Mucosa of stomach (tissue), 1 donor: ENCODE data around the gene RPH3AL.

Source experiments
- H3K27me3 ChIP-seq: one replicate; pipeline ENCODE4 v1.7.0; 2013; ENCODE audit warnings: mild to moderate bottlenecking, low read length; ENCODE audit not compliant: control insufficient read depth, insufficient read depth
- H3K36me3 ChIP-seq: one replicate; pipeline ENCODE4 v1.7.0; 2013; ENCODE audit warnings: low read length; ENCODE audit not compliant: control insufficient read depth, insufficient read depth
- H3K4me1 ChIP-seq: one replicate; pipeline ENCODE4 v1.7.0; 2013; ENCODE audit warnings: mild to moderate bottlenecking, low read length; ENCODE audit not compliant: control insufficient read depth, insufficient read depth
- H3K4me3 ChIP-seq: one replicate; pipeline ENCODE4 v1.7.0; 2013; ENCODE audit warnings: low read length
- H3K9ac ChIP-seq: one replicate; pipeline ENCODE4 v1.7.0; 2013; ENCODE audit warnings: mild to moderate bottlenecking, low read length, moderate library complexity
- H3K9me3 ChIP-seq: one replicate; pipeline ENCODE4 v1.7.0; 2013; ENCODE audit warnings: mild to moderate bottlenecking, low read length, moderate library complexity; ENCODE audit not compliant: control insufficient read depth
- donor health status: Pancreatic carcinoma.

The RPH3AL gene

DNA sequence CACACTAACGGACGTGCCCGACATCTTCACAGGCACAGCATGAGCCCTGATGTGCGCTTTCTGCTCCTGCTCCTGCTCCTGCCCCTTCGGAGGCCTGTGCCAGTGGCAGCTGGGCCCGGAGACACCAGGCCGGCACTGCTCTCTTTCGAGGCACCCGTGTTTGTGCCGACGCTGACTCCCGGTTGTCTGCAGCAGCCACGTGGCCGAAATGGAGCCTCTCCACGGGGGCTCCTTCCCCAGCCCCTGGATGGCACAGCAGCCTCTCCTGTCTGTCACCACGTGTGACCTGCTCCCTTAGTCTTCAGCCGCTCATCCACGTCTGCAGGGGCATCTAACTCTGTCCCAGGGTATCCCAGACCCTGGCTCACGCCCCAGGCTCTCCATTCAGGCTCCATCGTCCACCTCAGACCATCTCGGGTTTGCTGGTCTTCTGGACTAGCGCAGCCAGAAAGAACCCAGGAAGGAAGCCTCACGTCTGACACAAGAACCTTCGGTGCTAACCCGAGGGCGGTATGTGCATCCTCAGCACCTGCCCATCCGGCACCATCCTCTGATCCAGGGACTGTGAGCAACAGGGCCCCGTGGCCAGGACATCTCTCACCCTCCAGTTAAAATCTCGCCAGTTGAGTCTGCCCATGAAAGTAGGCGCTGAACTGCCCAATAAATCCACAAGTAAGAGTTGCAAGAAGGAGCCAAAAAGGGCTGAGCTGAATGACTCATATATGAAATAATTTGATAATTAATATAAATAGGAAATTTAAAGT is 4.2 kb upstream of the RPH3AL start:
- H3K9ac ChIP-seq, result no peak overlapping the region
- peaks cover 50% of the 10 kb centered on the region for H3K4me1 ChIP-seq
- H3K27me3 ChIP-seq, result no peaks in the 10 kb centered on the region
- H3K36me3 ChIP-seq, result no peaks in the 10 kb centered on the region
- H3K4me3 ChIP-seq, result no peak overlapping the region
- H3K9me3 ChIP-seq, result no peaks in the 10 kb centered on the region

DNA sequence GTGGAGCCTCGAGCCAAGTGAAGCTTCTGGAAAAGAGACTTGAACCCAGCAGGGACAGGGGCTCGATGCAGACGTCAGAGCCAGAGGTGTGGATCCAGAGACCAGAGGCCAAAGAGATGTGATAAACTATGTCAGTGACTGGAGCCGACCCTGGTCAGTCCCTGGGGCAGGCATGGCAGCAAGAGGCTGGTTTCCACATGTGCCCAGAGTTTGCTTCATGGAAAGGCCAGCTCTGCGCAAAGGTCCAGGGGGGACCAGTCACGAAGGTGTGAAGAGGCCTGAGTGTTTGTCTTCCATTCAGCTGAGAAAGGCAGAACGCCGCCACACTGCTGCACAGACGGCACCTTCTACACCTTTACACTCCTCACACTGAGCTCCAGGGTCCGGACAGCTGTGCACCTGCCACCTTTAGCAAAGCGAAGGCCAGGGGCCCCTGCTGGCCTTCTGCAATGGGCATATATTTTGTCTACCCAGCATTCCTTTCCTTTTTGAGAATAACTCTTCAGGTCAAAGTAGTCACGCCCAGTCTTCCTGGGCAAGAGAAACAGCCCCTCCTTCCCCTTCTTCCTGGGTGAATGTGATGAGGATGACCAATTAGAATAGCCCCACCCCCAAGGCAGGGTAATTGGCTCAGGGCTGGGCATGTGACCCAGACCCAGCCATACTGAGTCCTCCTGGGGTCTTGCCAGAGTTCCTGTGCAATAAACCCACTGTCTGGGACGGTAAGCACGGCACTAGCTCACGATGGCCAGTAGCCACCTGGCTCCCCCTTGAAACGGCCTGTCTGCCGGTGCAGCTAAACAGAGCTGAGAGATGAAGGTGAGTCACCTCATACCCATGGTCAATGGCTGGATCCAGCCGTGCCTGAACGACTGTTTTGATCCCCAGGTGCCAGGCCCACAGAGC is 2.3 kb upstream of the RPH3AL start:
- no peak overlapping the region for H3K9ac ChIP-seq
- peaks cover 69% of the 10 kb centered on the region for H3K4me1 ChIP-seq

GRCh38 chr17:353838-354234 is 1.2 kb upstream of the RPH3AL start:
- H3K9me3 ChIP-seq, result no peaks in the 10 kb centered on the region
- no peaks in the 10 kb centered on the region for H3K27me3 ChIP-seq
- H3K4me1 ChIP-seq, result peaks cover 79% of the 10 kb centered on the region
- H3K36me3 ChIP-seq, result no peaks in the 10 kb centered on the region
- H3K4me3 ChIP-seq, result no peak overlapping the region
- peak overlapping the region; percentile 82 for H3K9ac ChIP-seq

More for the DNA sequence above, 2.3 kb upstream of the RPH3AL start:
- Histone ChIP-seq H3K27me3 (no peaks in the 10 kb centered on the region), H3K4me3 (no peak overlapping the region), H3K36me3 (no peaks in the 10 kb centered on the region), H3K9me3 (no peaks in the 10 kb centered on the region)

DNA sequence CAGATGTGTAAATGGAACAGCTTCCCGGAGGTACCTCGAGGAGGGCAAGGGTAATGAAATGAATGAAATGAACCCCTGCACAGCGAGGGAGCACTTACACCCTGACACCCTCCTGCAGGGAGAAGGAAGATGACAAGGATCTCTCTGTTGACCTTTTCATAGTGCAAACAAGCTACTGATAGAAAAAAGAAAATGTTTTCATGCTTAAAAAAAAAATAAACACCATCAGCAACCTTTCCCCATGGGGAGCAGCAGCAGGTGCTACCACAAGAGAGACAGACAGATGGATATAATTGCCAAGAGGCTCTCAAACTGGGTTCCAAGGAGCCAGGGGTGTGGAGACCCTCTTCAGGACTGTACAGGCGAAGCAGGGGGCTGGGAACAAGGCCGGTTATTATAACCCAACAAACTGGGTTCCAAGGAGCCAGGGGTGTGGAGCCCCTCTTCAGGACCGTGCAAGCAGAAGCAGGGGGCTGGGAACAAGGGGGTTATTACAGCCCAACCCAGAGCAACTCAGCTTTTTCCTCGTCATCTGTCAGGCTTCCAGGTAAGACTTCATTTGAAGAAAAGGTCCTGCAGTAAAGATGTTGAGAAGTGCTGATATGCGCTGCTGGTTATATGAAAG is 718 bp upstream of the RPH3AL start:
- no peaks in the 10 kb centered on the region for H3K9me3 ChIP-seq
- no peak overlapping the region for H3K4me3 ChIP-seq
- no peaks in the 10 kb centered on the region for H3K36me3 ChIP-seq
- no peaks in the 10 kb centered on the region for H3K27me3 ChIP-seq
- peaks cover 82% of the 10 kb centered on the region for H3K4me1 ChIP-seq
- peak overlapping the region; percentile 82 for H3K9ac ChIP-seq

DNA sequence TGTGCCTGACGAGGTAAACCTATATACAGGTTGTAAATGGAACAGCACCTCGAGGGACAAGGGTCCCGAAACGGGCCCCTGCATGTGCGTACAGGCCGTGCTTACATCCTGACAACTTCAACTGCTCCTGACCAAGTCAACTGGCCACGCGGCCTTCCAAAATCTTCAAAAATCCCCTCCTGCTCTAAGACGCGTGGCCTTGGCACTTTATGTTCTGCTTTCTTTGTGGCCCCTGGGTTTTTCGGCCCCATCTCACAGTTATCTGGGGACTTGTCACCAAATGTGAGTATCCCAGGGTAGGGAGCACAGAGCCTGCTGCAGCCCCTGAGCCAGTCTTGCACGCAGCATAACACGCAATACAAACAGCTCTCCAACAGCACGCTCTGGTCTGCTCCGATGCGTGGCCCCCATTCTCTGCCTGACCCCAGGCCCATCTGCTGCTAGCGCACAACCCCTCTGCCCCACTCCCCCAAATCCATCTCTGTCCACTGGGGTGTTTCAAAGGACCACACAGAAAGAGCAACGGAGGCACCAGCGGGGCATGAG is 659 bp downstream of the RPH3AL start:
- peaks cover 73% of the 10 kb centered on the region for H3K4me1 ChIP-seq
- no peaks in the 10 kb centered on the region for H3K36me3 ChIP-seq
- peak overlapping the region; percentile 82 for H3K9ac ChIP-seq
- H3K4me3 ChIP-seq, result peak overlapping the region; percentile 56
- H3K27me3 ChIP-seq, result no peaks in the 10 kb centered on the region
- no peaks in the 10 kb centered on the region for H3K9me3 ChIP-seq

GRCh38 chr17:351449-351738 is 1.2 kb downstream of the RPH3AL start:
- Histone ChIP-seq H3K36me3 (no peaks in the 10 kb centered on the region), H3K9me3 (no peaks in the 10 kb centered on the region), H3K4me1 (peaks cover 72% of the 10 kb centered on the region), H3K4me3 (peak overlapping the region; percentile 56), H3K27me3 (no peaks in the 10 kb centered on the region), H3K9ac (peak overlapping the region; percentile 82)

DNA sequence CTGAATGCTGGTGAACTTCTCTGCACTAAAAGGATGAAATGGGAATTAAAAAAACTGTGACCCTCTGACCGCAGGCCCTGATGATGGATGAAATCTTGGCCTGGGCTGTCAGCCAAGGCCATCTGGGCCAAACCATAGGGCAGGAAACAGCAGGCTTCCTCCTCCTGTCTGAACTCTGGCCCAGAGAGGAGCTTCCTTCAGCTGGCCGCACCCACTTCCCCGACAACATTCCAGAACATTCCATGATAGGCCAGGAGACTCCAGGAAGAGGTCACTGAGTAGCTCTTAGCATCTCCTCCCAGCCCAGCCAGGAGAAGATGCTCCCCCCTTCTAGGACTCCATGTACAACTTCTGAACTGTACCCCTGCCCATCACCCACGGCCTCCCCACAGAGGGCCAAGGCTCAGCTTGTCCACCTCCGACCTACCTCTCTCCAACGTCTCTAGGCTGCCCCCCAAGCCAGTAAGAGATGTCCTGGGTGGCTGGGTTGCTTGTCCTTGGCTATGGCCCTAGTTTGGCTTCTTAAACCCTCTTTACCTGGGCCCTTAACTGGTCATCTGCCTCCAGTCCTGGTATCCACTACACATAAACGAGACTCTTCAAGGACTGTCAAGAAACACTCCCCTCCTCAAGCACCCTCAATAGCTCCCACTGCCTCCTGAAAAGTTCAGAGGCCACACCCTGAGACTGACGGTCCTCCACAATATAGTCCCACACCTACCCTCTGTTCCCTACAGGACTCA is 1.7 kb downstream of the RPH3AL start:
- H3K9ac ChIP-seq, result peak overlapping the region; percentile 82
- H3K9me3 ChIP-seq, result no peaks in the 10 kb centered on the region
- H3K4me1 ChIP-seq, result peaks cover 72% of the 10 kb centered on the region
- H3K4me3 ChIP-seq, result peak overlapping the region; percentile 56
- H3K27me3 ChIP-seq, result no peaks in the 10 kb centered on the region
- no peaks in the 10 kb centered on the region for H3K36me3 ChIP-seq

GRCh38 chr17:349666-350065 is 2.9 kb downstream of the RPH3AL start:
- H3K36me3 ChIP-seq, result no peaks in the 10 kb centered on the region
- H3K27me3 ChIP-seq, result no peaks in the 10 kb centered on the region
- peaks cover 64% of the 10 kb centered on the region for H3K4me1 ChIP-seq
- H3K4me3 ChIP-seq, result no peak overlapping the region
- H3K9ac ChIP-seq, result no peak overlapping the region
- H3K9me3 ChIP-seq, result no peaks in the 10 kb centered on the region

DNA sequence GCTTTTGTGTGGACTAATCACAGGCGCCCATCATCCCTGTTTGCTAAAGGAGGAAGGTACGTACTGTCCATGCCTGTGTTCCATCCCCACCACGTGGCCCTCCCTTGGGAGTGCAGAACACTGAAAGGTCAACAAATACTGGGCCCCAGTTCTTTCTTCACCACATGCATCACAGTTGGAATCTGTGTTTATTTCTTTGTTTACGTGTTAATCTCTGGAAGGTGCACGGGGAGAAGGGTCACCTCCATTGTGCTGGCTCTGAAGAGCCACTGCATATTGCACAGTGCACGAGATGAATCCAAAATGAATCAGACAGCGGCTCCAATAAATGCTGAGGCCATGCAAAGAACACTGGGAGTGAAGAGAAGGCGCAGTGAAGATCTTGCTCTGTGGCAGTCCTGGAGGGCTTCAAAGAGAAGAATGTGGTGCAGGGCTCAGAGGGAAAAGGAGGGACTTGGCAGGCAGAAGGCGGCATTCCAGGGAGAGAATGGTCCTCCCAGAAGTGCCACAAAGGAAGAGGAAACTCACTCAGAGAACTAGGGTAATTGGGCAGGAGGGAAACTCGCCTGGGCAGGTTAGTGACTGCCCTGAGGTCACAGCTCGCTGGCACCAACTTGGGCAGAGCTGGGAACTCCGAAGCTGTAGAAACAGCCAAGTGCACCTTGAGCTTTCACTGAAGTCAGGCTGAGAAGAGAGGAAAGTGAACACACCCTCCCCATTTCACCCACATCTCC is 3.7 kb downstream of the RPH3AL start:
- H3K36me3 ChIP-seq, result no peaks in the 10 kb centered on the region
- no peak overlapping the region for H3K9ac ChIP-seq
- H3K4me1 ChIP-seq, result peaks cover 57% of the 10 kb centered on the region
- no peaks in the 10 kb centered on the region for H3K27me3 ChIP-seq
- no peak overlapping the region for H3K4me3 ChIP-seq
- no peaks in the 10 kb centered on the region for H3K9me3 ChIP-seq

DNA sequence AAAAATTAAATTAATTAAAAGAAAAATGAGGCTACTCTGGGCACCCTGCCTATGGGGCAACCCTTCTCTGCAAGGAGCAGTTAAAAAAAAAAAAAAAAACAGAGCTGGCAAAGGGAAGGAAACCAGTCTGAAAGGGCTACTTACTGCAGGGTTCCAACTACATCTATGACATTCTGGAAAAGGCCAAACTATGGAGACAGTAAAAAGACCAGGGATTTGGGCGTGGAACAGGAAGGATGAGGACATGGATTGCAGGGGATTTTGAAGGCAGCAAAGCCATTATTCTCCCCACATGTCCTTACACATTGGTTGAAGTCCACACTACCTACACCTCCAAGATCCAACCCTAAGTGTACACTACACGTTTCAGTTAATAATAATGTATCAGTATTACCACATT is 4.6 kb downstream of the RPH3AL start:
- peaks cover 49% of the 10 kb centered on the region for H3K4me1 ChIP-seq
- no peak overlapping the region for H3K4me3 ChIP-seq
- H3K36me3 ChIP-seq, result no peaks in the 10 kb centered on the region
- H3K9ac ChIP-seq, result no peak overlapping the region
- H3K27me3 ChIP-seq, result no peaks in the 10 kb centered on the region
- no peaks in the 10 kb centered on the region for H3K9me3 ChIP-seq

- no peaks in the 10 kb centered on the region for H3K36me3 ChIP-seq
- H3K9ac ChIP-seq, result no peak overlapping the region
- H3K4me1 ChIP-seq, result peaks cover 43% of the 10 kb centered on the region
- no peaks in the 10 kb centered on the region for H3K27me3 ChIP-seq
- H3K9me3 ChIP-seq, result no peaks in the 10 kb centered on the region
- no peak overlapping the region for H3K4me3 ChIP-seq
These were observed 5.2 kb downstream of the RPH3AL start for GRCh38 chr17:347309-347899.
